HG03354 (cell line): ENCODE measurements around the gene XPNPEP3.

Experiments used
- ATAC-seq: cut with Tn5 transposase; IDR thresholded peaks from one replicate; pipeline ENCODE4 v1.9.1; 2021; ENCODE audit warnings: mild to moderate bottlenecking; ENCODE audit not compliant: unreplicated experiment, poor library complexity, severe bottlenecking

Gene XPNPEP3

GRCh38 chr22:40920526-40920925 is 63.6 kb downstream of the XPNPEP3 start:
- ATAC-seq: no peak

GRCh38 chr22:40922484-40923303 is 65.7 kb downstream of the XPNPEP3 start:
- no peak for ATAC-seq

- no peak for ATAC-seq
These were observed 71.7 kb downstream of the XPNPEP3 start for GRCh38 chr22:40928657-40929056.

GRCh38 chr22:40932396-40932795 is 75.4 kb downstream of the XPNPEP3 start:
- ATAC-seq: no peak

GRCh38 chr22:40939202-40939601 is 82.3 kb downstream of the XPNPEP3 start:
- no peak for ATAC-seq

GRCh38 chr22:40950962-40951794 is 94.2 kb downstream of the XPNPEP3 start, which contains the start of gene RBX1:
RBX1 (plus strand) TSS chr22:40951378; CDS start chr22:40951399, 21 bp downstream.
- ATAC-seq: peak; percentile 79

- no peak for ATAC-seq
These were observed 95.1 kb downstream of the XPNPEP3 start for GRCh38 chr22:40951795-40952605.

- ATAC-seq: no peak
These were observed 96.5 kb downstream of the XPNPEP3 start for GRCh38 chr22:40953471-40953870.

- no peak for ATAC-seq
These were observed 97.2 kb downstream of the XPNPEP3 start for GRCh38 chr22:40954113-40954512.

GRCh38 chr22:40955571-40955970 is 98.6 kb downstream of the XPNPEP3 start:
- ATAC-seq: no peak

GRCh38 chr22:40957601-40958000 is 100.7 kb downstream of the XPNPEP3 start:
- no peak for ATAC-seq

- no peak for ATAC-seq
These were observed 101.4 kb downstream of the XPNPEP3 start for GRCh38 chr22:40958299-40958698.

- ATAC-seq: no peak
These were observed 103.2 kb downstream of the XPNPEP3 start for GRCh38 chr22:40960145-40960544.

GRCh38 chr22:40965936-40966725 is 109.2 kb downstream of the XPNPEP3 start:
- ATAC-seq: no peak

GRCh38 chr22:40966726-40967085 is 109.8 kb downstream of the XPNPEP3 start:
- no peak for ATAC-seq

GRCh38 chr22:40967111-40967760 is 110.3 kb downstream of the XPNPEP3 start:
- ATAC-seq: no peak

GRCh38 chr22:40972587-40972986 is 115.6 kb downstream of the XPNPEP3 start:
- ATAC-seq: no peak

GRCh38 chr22:40973144-40973543 is 116.2 kb downstream of the XPNPEP3 start:
- ATAC-seq: no peak

GRCh38 chr22:40975366-40975765 is 118.4 kb downstream of the XPNPEP3 start:
- no peak for ATAC-seq
